ENCODE results near the gene SHC4. TPM values are rescaled to one million over a fixed set of nuclear protein-coding genes. Genes with fewer than 3 reads are reported as not detected.

The SHC4 gene
- total RNA-seq, 3 donors from 2014 or later: 0.16 to 4.0 (median 1.3) TPM

- Histone ChIP-seq H3K27me3 (no peaks in the 10 kb centered on the region), H3K4me3 (no peak overlapping the region), H3K36me3 (peaks cover 6% of the 10 kb centered on the region), H3K9me3 (no peaks in the 10 kb centered on the region), H3K27ac (no peak overlapping the region), H3K4me1 (no peaks in the 10 kb centered on the region)
- intact Hi-C loops (cut with DNase I; ENCODE audit: low total_unique reads): no loop called here
- TF ChIP-seq POLR2AphosphoS5 (IDR thresholded peaks at IDR 0.05) (no peak), POLR2A (IDR thresholded peaks at IDR 0.05) (no peak)
- TF ChIP-seq, protein P1, sequence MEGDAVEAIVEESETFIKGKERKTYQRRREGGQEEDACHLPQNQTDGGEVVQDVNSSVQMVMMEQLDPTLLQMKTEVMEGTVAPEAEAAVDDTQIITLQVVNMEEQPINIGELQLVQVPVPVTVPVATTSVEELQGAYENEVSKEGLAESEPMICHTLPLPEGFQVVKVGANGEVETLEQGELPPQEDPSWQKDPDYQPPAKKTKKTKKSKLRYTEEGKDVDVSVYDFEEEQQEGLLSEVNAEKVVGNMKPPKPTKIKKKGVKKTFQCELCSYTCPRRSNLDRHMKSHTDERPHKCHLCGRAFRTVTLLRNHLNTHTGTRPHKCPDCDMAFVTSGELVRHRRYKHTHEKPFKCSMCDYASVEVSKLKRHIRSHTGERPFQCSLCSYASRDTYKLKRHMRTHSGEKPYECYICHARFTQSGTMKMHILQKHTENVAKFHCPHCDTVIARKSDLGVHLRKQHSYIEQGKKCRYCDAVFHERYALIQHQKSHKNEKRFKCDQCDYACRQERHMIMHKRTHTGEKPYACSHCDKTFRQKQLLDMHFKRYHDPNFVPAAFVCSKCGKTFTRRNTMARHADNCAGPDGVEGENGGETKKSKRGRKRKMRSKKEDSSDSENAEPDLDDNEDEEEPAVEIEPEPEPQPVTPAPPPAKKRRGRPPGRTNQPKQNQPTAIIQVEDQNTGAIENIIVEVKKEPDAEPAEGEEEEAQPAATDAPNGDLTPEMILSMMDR (IDR thresholded peaks at IDR 0.05): no peak
- no peak for DNase-seq (ENCODE audit: low spot score in 2 of 2)
Observed at GRCh38 chr15:48777645-48778330, 185.9 kb downstream of the SHC4 start.

GRCh38 chr15:48775546-48775945 is 188.2 kb downstream of the SHC4 start:
- intact Hi-C loops (cut with DNase I; ENCODE audit: low total_unique reads): no loop called here
- no peak for DNase-seq (ENCODE audit: low spot score in 2 of 2)
- H3K27ac ChIP-seq: no peak overlapping the region
- no peak overlapping the region for H3K4me3 ChIP-seq
- no peaks in the 10 kb centered on the region for H3K9me3 ChIP-seq
- H3K4me1 ChIP-seq: no peaks in the 10 kb centered on the region
- no peaks in the 10 kb centered on the region for H3K27me3 ChIP-seq
- no peaks in the 10 kb centered on the region for H3K36me3 ChIP-seq
- TF ChIP-seq, protein P1 (IDR thresholded peaks at IDR 0.05): no peak
- no peak for TF ChIP-seq POLR2AphosphoS5 (IDR thresholded peaks at IDR 0.05)
- TF ChIP-seq POLR2A (IDR thresholded peaks at IDR 0.05): no peak

DNA sequence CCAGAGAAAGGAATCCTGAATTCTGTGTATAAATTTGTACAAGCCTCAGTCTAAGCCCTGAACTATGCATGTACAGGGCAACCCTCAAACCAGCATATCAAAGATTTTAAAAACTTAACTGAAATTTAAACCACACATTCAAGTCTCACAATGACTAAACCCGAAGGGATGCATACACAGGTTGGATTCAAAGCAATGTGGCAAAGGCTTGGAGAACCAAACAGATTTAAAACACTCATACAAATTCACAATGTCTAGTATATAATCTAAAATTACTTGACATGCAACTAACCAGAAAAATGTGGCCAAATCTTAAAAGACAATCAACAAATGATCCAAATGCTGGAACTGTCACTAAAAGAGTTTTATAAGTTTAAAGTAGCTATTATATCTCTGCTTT is 189.2 kb downstream of the SHC4 start:
- Histone ChIP-seq H3K9me3 (no peaks in the 10 kb centered on the region), H3K36me3 (no peaks in the 10 kb centered on the region), H3K27ac (no peak overlapping the region), H3K4me1 (no peaks in the 10 kb centered on the region), H3K27me3 (no peaks in the 10 kb centered on the region), H3K4me3 (no peak overlapping the region)
- TF ChIP-seq POLR2AphosphoS5 (IDR thresholded peaks at IDR 0.05) (no peak), POLR2A (IDR thresholded peaks at IDR 0.05) (no peak)
- TF ChIP-seq, protein P1 (IDR thresholded peaks at IDR 0.05): no peak
- no peak for DNase-seq (ENCODE audit: low spot score in 2 of 2)
- intact Hi-C loops (cut with DNase I; ENCODE audit: low total_unique reads): no loop called here

Other genes with a start within 250 kb of the SHC4 start
- gene CEP152, start 152.8 kb downstream of the SHC4 start, total RNA-seq: 10 to 100 TPM in 1 of 3 donors, 1 to 10 TPM in 2; 5.3 to 13.5 (median 5.9) TPM
- 100 to 1,000 TPM; 204 to 266 (median 227) TPM for gene EID1, start 85.8 kb downstream of the SHC4 start, total RNA-seq
- gene SECISBP2L, start 82.5 kb upstream of the SHC4 start, total RNA-seq: 10 to 100 TPM; 49.2 to 70.6 (median 62.3) TPM
- 10 to 100 TPM; 59.3 to 96.8 (median 75.5) TPM for gene COPS2, start 191.7 kb upstream of the SHC4 start, total RNA-seq
- gene GALK2, start 206.3 kb upstream of the SHC4 start, total RNA-seq: 10 to 100 TPM; 26.2 to 69.5 (median 64.1) TPM